ENCODE measurements around the gene NDUFAB1.
"Not testable (repeated sequence)": the region's sequence is repeated elsewhere in the genome, so short reads cannot be mapped to it uniquely, and the experiment has no call there.

Gene NDUFAB1

GRCh38 chr16:23583271-23583670 lies 12.8 kb downstream of the NDUFAB1 start:
- DNase-seq = not testable (repeated sequence)

- DNase-seq = no peak
These were observed 14.4 kb downstream of the NDUFAB1 start for GRCh38 chr16:23581764-23582163.

GRCh38 chr16:23580391-23580790 lies 15.7 kb downstream of the NDUFAB1 start:
- no peak for DNase-seq

GRCh38 chr16:23579371-23579770 lies 16.7 kb downstream of the NDUFAB1 start:
- no peak for DNase-seq

- DNase-seq = no peak
These were observed 17.9 kb downstream of the NDUFAB1 start for GRCh38 chr16:23578101-23578830.

GRCh38 chr16:23577493-23577892 lies 18.6 kb downstream of the NDUFAB1 start:
- DNase-seq = no peak

- DNase-seq = no peak
These were observed 20.3 kb downstream of the NDUFAB1 start for GRCh38 chr16:23575834-23576233.

GRCh38 chr16:23573817-23574216 lies 22.3 kb downstream of the NDUFAB1 start:
- DNase-seq = no peak

- DNase-seq = no peak
These were observed 23.7 kb downstream of the NDUFAB1 start for GRCh38 chr16:23572394-23572793.

GRCh38 chr16:23571895-23572294 lies 24.2 kb downstream of the NDUFAB1 start:
- DNase-seq = no peak

GRCh38 chr16:23570992-23571632 lies 25.0 kb downstream of the NDUFAB1 start:
- peak in 1 of 2 donors; percentile 45 for DNase-seq

GRCh38 chr16:23567602-23568001 lies 28.5 kb downstream of the NDUFAB1 start:
- no peak for DNase-seq

GRCh38 chr16:23566724-23567123 lies 29.4 kb downstream of the NDUFAB1 start:
- DNase-seq = no peak

- no peak for DNase-seq
These were observed 31.3 kb downstream of the NDUFAB1 start for GRCh38 chr16:23564575-23565363.

- no peak for DNase-seq
These were observed 32.9 kb downstream of the NDUFAB1 start for GRCh38 chr16:23563186-23563585.

GRCh38 chr16:23562505-23562904 lies 33.6 kb downstream of the NDUFAB1 start:
- no peak for DNase-seq

GRCh38 chr16:23561586-23561985 lies 34.5 kb downstream of the NDUFAB1 start:
- no peak for DNase-seq

GRCh38 chr16:23557779-23558702 lies 38.1 kb downstream of the NDUFAB1 start:
- DNase-seq = no peak

GRCh38 chr16:23556881-23557778 lies 39.0 kb downstream of the NDUFAB1 start, which contains the start of the genes EARS2 and UBFD1:
Gene EARS2 (minus strand): TSS chr16:23557350. CDS start chr16:23557343, 7 bp downstream.
Gene UBFD1 (plus strand): TSS chr16:23557727. CDS start chr16:23557743, 16 bp downstream.
- DNase-seq = peak; percentile 95 to 96

- DNase-seq = no peak
These were observed 41.6 kb downstream of the NDUFAB1 start for GRCh38 chr16:23554536-23554935.

GRCh38 chr16:23552161-23552560 lies 44.0 kb downstream of the NDUFAB1 start:
- no peak for DNase-seq
